PC-3 (cell line): ENCODE measurements around the gene HDAC8. TPM values are rescaled to one million over a fixed set of nuclear protein-coding genes. Genes with fewer than 3 reads are reported as not detected.

Source experiments
- ATAC-seq: fragments of 200-7000 bp; cut with Tn5 transposase; 2 replicates; pipeline ENCODE4 v1.9.1; 2020; ENCODE audit warnings: mild to moderate bottlenecking, moderate library complexity
- BruUV-seq: library from RNA; stranded (reverse); fragments of 400-500 nt; replicated peaks from 2 replicates; lab custom pipeline; 2021; lab: Mats Ljungman, UMichigan
- CTCF ChIA-PET: fragments of 300-600 bp; sonication (Branson Sonifier 250); formaldehyde crosslinking; loops from one replicate; lab custom pipeline; 2022; ENCODE audit warnings: antibody characterized with exemption; lab: Charles Lee
- POLR2A ChIA-PET: fragments of 300-600 bp; sonication (Branson Sonifier 250); formaldehyde crosslinking; loops from one replicate; lab custom pipeline; 2022; ENCODE audit warnings: antibody characterized with exemption; ENCODE audit not compliant: unreplicated experiment; lab: Charles Lee
- DNase-seq: peaks from one replicate; pipeline ENCODE4 v3.0.0-alpha.2; 2015
- H2AFZ ChIP-seq: fragments of 300-600 bp; sonication (generic); 2 replicates; pipeline ENCODE4 v1.6.0; 2016; ENCODE audit warnings: antibody characterized with exemption, low read length
- H3F3A ChIP-seq: fragments of 300-600 bp; sonication (generic); one replicate; pipeline ENCODE4 v1.6.0; 2017; ENCODE audit warnings: antibody characterized with exemption, low read length, control low read depth, mild to moderate bottlenecking; ENCODE audit not compliant: unreplicated experiment
- H3K27ac ChIP-seq: fragments of 300-600 bp; sonication (generic); 2 replicates; pipeline ENCODE4 v1.5.1; 2016; ENCODE audit warnings: mild to moderate bottlenecking, low read length
- H3K27me3 ChIP-seq: fragments of 300-600 bp; sonication (generic); 2 replicates; pipeline ENCODE4 v1.6.1; 2016; ENCODE audit warnings: low read length, mixed read lengths
- H3K36me3 ChIP-seq: fragments of 300-600 bp; sonication (generic); 2 replicates; pipeline ENCODE4 v1.6.1; 2016; ENCODE audit warnings: low read depth, mixed run types, low read length, mixed read lengths
- H3K4me1 ChIP-seq: fragments of 300-600 bp; sonication (generic); 2 replicates; pipeline ENCODE4 v1.5.1; 2016; ENCODE audit warnings: low read length; ENCODE audit not compliant: insufficient read depth
- H3K4me2 ChIP-seq: fragments of 300-600 bp; sonication (generic); 2 replicates; pipeline ENCODE4 v1.6.0; 2016; ENCODE audit warnings: low read length
- H3K4me3 ChIP-seq: fragments of 300-600 bp; sonication (generic); 2 replicates; pipeline ENCODE4 v1.5.1; 2016; ENCODE audit warnings: mild to moderate bottlenecking, low read length, mixed read lengths
- H3K79me2 ChIP-seq: fragments of 300-600 bp; sonication (generic); 2 replicates; pipeline ENCODE4 v1.6.1; 2017; ENCODE audit warnings: low read length, mixed read lengths
- H3K9ac ChIP-seq: fragments of 300-600 bp; sonication (generic); 2 replicates; pipeline ENCODE4 v1.6.0; 2016; ENCODE audit warnings: mild to moderate bottlenecking, low read length
- H3K9me2 ChIP-seq: fragments of 300-600 bp; sonication (generic); replicated peaks from 2 replicates; pipeline ENCODE4 v1.6.1; 2016; ENCODE audit warnings: mixed run types, low read length, mixed read lengths
- H3K9me3 ChIP-seq: fragments of 300-600 bp; sonication (generic); 2 replicates; pipeline ENCODE4 v1.6.1; 2016; ENCODE audit warnings: low read length, mixed read lengths
- H4K20me1 ChIP-seq: fragments of 300-600 bp; sonication (generic); 2 replicates; pipeline ENCODE4 v1.6.1; 2016; ENCODE audit warnings: low read length, mixed read lengths
- EZH2 ChIP-seq: fragments of 300-600 bp; sonication (generic); IDR thresholded peaks from one replicate; pipeline ENCODE4 v1.6.1; 2017; ENCODE audit warnings: antibody characterized with exemption, mild to moderate bottlenecking, low read length; ENCODE audit not compliant: unreplicated experiment
- EZH2phosphoT487 ChIP-seq: fragments of 300-600 bp; sonication (generic); IDR thresholded peaks from 2 replicates; pipeline ENCODE4 v1.6.1; 2018; ENCODE audit warnings: mild to moderate bottlenecking, antibody characterized with exemption, low read length, borderline replicate concordance
- intact Hi-C: fragments of 100-400 bp; cut with micrococcal nuclease; formaldehyde crosslinking; loops from 2 replicates; pipeline ENCODE4 v1.9.0; 2023
- total RNA-seq: library from RNA; depleted of rRNA; stranded (reverse); fragments of >200 nt; gene quantifications from 2 replicates; pipeline ENCODE4 v1.2.3, GENCODE V29; 2014; rRNA removed
- TF ChIP-seq, protein P1 (sequence below): fragments of 300-600 bp; sonication (generic); conservative IDR thresholded peaks from 2 replicates; pipeline ENCODE4 v1.5.1; 2017; ENCODE audit warnings: antibody characterized with exemption, low read depth, mild to moderate bottlenecking, low read length

HDAC8 gene
- total RNA-seq, 1 experiment from 2014 or later: 40.5 TPM

DNA sequence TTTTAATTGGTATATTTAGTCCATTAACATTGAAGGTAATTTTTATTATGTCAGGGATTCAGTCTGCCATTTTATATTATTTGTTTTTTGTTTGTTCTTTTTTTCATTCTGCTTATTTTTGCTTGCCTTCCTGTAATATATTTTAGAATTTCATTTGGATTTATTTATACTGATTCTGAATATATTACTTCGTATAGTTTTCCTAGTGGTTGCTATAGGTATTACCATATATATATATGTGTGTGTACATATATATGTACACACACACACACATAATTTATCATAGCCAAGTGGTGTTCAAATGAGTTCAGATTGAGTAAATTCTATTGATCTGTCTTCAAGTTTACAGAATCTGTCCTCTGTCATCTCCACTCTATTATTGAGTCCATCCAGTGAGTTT lies 278.1 kb downstream of the HDAC8 start:
- Histone ChIP-seq H3K27ac (no peak overlapping the region), H3K9ac (no peak overlapping the region), H2AFZ (no peak overlapping the region), H3K9me3 (no peaks in the 10 kb centered on the region), H3K27me3 (no peaks in the 10 kb centered on the region), H3K4me3 (no peak overlapping the region), H3K36me3 (no peaks in the 10 kb centered on the region), H3K79me2 (no peaks in the 10 kb centered on the region), H3K9me2 (no peaks in the 10 kb centered on the region), H3K4me1 (no peaks in the 10 kb centered on the region), H4K20me1 (no peaks in the 10 kb centered on the region), H3K4me2 (no peak overlapping the region), H3F3A (no peaks in the 10 kb centered on the region)
- ATAC-seq (no peak), DNase-seq (no peak)
- POLR2A ChIA-PET: no interaction called here
- intact Hi-C loops: no loop called here
- TF ChIP-seq EZH2 (no peak), EZH2phosphoT487 (no peak)
- TF ChIP-seq, protein P1, sequence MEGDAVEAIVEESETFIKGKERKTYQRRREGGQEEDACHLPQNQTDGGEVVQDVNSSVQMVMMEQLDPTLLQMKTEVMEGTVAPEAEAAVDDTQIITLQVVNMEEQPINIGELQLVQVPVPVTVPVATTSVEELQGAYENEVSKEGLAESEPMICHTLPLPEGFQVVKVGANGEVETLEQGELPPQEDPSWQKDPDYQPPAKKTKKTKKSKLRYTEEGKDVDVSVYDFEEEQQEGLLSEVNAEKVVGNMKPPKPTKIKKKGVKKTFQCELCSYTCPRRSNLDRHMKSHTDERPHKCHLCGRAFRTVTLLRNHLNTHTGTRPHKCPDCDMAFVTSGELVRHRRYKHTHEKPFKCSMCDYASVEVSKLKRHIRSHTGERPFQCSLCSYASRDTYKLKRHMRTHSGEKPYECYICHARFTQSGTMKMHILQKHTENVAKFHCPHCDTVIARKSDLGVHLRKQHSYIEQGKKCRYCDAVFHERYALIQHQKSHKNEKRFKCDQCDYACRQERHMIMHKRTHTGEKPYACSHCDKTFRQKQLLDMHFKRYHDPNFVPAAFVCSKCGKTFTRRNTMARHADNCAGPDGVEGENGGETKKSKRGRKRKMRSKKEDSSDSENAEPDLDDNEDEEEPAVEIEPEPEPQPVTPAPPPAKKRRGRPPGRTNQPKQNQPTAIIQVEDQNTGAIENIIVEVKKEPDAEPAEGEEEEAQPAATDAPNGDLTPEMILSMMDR: no peak
- CTCF ChIA-PET: no interaction called here
- no TSS peak for BruUV-seq

DNA sequence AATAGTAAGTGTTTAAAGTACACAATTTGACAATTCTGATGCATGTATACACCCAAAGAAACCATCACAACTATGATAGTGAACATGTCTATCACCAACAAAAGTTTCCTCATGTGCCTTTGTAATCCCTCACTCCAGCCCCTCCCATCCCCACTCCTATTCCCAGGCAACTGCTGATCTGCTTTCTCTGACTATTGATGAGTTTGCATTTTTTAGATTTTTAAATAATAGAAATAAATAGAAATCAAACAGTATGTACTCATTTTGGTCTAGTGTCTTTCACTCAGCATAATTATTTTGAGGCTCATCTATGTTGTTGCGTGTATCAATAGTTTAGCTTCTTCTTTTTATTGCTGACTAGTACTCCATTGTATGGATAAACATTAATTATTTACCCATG lies 290.3 kb downstream of the HDAC8 start:
- Histone ChIP-seq H3K4me2 (no peak overlapping the region), H3K4me1 (peaks cover 10% of the 10 kb centered on the region), H3K27me3 (no peaks in the 10 kb centered on the region), H3K27ac (no peak overlapping the region), H3K9me3 (no peaks in the 10 kb centered on the region), H2AFZ (no peak overlapping the region), H3K9ac (no peak overlapping the region), H3K9me2 (no peaks in the 10 kb centered on the region), H3K36me3 (no peaks in the 10 kb centered on the region), H3K79me2 (no peaks in the 10 kb centered on the region), H3K4me3 (no peak overlapping the region), H3F3A (no peaks in the 10 kb centered on the region), H4K20me1 (no peaks in the 10 kb centered on the region)
- ChIA-PET CTCF (no interaction called here), POLR2A (no interaction called here)
- DNase-seq (no peak), ATAC-seq (no peak)
- intact Hi-C loops: no loop called here
- BruUV-seq: no TSS peak
- TF ChIP-seq, protein P1: no peak
- no peak for TF ChIP-seq EZH2
- no peak for TF ChIP-seq EZH2phosphoT487

DNA sequence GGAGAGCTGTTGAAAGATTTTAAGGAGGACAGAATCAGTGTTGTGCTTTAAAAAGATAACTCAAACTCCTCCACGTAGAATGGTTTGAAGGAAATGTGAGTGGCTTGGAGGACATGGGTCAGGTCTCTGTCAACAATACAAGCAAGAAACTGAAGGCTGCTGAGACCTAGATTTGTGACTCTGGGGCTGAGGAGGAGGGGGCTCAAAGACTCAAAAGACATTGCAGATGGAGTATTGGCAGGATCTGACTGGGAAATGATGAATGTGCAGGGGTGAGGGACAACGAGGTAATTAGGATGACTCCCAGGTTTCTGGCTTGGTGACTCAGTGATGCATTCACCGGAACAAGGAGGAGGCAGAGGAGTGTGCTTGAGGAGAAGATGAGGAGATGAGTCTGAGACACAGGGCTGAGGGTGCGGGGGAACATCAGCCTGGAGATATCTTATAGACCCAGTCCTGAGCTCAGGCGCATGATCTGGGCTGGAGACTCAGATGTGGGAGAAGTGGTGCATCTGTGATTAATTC lies 292.3 kb downstream of the HDAC8 start:
- H4K20me1 ChIP-seq: peaks cover 12% of the 10 kb centered on the region
- H3K79me2 ChIP-seq: peaks cover 17% of the 10 kb centered on the region
- no peak overlapping the region; the same call in 1 of the 2 replicates for H3K27ac ChIP-seq
- H3K27me3 ChIP-seq: no peaks in the 10 kb centered on the region
- DNase-seq (peak; percentile 76), ATAC-seq (peak; percentile 60)
- TF ChIP-seq, protein P1: no peak
- TF ChIP-seq EZH2phosphoT487 (no peak), EZH2 (no peak)
- no peak overlapping the region for H3K9ac ChIP-seq
- peak overlapping the region; percentile 15 for H3K4me2 ChIP-seq
- peak overlapping the region; percentile 55 for H2AFZ ChIP-seq
- H3K4me1 ChIP-seq: peaks cover 10% of the 10 kb centered on the region
- H3K9me2 ChIP-seq: no peaks in the 10 kb centered on the region
- H3K36me3 ChIP-seq: peaks cover 10% of the 10 kb centered on the region
- BruUV-seq: no TSS peak
- H3K9me3 ChIP-seq: no peaks in the 10 kb centered on the region
- intact Hi-C loops: no loop called here
- POLR2A ChIA-PET: no interaction called here
- CTCF ChIA-PET: no interaction called here
- H3F3A ChIP-seq: no peaks in the 10 kb centered on the region
- no peak overlapping the region for H3K4me3 ChIP-seq

Other genes starting within 250 kb of the HDAC8 start
- gene PHKA1, start 141.5 kb upstream of the HDAC8 start, total RNA-seq: 28.5 and 33.7 TPM in 2 replicates
- gene DMRTC1B, start 204.0 kb upstream of the HDAC8 start, total RNA-seq: not detected in 2 replicates
- not detected in 2 replicates for gene FAM236B, start 209.8 kb upstream of the HDAC8 start, total RNA-seq
- not detected in 2 replicates for gene FAM236D, start 235.4 kb upstream of the HDAC8 start, total RNA-seq